Lower leg skin (tissue), 3 donors: ENCODE measurements around the gene NF1.

ENCODE experiments used
- POLR2A ChIP-seq, 2 donors: fragments of 450-650 bp; IDR thresholded peaks; one replicate each; pipeline ENCODE4 v1.6.1; 2016 to 2017; ENCODE audit warnings: antibody characterized with exemption in 2 of 2, mild to moderate bottlenecking in 1 of 2, moderate library complexity in 1 of 2
- TF ChIP-seq, protein P1 (sequence below), 3 donors: fragments of 450-650 bp; IDR thresholded peaks; one replicate each; pipeline ENCODE4 v1.5.1; 2016; ENCODE audit warnings: antibody characterized with exemption in 3 of 3, mild to moderate bottlenecking in 3 of 3, moderate library complexity in 2 of 3

DNA sequence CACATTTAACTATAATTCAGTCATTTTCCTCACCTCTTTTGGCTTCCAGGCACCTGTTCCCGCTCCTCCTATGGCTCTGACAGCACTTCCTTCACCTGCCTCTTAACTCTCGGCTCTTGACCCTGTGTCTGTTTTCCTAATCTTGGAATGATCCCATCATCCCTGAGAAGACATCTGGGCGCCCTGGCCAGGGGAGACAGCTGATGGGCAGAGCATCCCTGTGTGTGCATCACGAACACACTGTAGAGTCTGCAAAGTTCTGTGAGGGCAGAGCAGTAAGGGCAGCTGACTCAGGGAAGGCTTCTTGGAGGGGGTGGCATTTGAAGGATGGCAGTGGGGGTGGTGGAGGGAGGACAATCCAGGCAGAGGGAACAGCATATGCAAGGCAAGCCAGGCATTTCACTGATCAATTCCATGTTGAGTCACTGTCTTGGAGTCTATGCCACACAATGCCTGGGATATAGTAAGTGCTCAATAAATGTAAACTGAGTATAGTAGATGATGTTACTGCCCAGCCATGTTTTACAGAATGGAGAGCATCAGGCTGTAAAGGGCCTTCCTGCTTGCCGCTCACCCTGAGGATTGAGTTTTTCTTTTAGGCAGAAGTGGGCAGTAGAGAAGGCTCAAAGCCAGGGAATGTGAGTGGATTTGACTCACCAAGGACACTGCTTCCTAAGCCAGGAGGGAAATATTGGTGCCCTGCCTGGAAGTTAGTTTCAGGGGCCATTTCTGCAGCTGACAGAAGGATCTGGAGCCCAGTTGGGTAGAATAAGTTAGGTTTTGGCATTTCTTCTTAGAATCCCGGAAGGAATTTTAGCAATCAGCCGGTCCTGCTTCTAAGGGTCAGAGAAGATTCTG, 290.9 kb downstream of the NF1 start:
- no peak for TF ChIP-seq POLR2A (IDR thresholded peaks at IDR 0.05)
- TF ChIP-seq, protein P1, sequence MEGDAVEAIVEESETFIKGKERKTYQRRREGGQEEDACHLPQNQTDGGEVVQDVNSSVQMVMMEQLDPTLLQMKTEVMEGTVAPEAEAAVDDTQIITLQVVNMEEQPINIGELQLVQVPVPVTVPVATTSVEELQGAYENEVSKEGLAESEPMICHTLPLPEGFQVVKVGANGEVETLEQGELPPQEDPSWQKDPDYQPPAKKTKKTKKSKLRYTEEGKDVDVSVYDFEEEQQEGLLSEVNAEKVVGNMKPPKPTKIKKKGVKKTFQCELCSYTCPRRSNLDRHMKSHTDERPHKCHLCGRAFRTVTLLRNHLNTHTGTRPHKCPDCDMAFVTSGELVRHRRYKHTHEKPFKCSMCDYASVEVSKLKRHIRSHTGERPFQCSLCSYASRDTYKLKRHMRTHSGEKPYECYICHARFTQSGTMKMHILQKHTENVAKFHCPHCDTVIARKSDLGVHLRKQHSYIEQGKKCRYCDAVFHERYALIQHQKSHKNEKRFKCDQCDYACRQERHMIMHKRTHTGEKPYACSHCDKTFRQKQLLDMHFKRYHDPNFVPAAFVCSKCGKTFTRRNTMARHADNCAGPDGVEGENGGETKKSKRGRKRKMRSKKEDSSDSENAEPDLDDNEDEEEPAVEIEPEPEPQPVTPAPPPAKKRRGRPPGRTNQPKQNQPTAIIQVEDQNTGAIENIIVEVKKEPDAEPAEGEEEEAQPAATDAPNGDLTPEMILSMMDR (IDR thresholded peaks at IDR 0.05): no peak
